ENCODE measurements around the gene BANK1.
A peak's percentile ranks its signal among the peaks of the same experiment; 100 is the strongest.

Gene BANK1, protein sequence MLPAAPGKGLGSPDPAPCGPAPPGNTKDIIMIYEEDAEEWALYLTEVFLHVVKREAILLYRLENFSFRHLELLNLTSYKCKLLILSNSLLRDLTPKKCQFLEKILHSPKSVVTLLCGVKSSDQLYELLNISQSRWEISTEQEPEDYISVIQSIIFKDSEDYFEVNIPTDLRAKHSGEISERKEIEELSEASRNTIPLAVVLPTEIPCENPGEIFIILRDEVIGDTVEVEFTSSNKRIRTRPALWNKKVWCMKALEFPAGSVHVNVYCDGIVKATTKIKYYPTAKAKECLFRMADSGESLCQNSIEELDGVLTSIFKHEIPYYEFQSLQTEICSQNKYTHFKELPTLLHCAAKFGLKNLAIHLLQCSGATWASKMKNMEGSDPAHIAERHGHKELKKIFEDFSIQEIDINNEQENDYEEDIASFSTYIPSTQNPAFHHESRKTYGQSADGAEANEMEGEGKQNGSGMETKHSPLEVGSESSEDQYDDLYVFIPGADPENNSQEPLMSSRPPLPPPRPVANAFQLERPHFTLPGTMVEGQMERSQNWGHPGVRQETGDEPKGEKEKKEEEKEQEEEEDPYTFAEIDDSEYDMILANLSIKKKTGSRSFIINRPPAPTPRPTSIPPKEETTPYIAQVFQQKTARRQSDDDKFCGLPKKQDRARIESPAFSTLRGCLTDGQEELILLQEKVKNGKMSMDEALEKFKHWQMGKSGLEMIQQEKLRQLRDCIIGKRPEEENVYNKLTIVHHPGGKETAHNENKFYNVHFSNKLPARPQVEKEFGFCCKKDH

DNA sequence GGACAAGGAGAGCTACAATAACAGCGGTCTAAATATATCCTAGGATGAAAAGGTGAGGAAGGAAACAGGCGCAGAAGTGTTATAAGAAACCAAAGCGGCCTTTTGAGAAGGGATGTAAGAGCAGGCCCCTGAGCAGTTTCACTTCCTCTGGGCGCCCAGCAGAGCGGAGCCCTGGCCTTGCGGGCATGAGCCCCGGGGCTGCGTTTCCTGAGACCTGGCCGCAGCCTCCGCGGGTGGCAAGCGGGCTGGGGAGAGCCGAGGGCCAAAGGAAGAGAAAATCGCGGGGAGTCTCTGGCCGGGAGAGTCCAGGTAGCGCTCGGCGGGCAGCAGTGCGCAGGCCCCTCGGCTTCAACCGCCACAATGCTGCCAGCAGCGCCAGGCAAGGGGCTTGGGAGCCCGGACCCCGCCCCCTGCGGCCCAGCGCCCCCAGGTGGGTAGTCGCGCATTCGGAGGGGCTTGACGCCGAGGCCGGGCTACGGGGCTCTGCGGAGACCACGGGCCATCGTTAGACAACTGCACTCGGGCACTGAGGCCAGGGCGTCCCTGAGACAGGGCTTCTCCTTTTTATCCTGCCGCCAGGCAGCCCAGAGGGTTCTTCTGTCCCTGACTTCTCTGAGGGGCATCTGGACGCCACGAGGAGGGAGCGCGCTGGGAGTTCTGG, at the start of gene BANK1:
Gene BANK1, plus strand, starts transcription at position 210 of the 661 bp plus-strand sequence. Its CDS starts 151 bp downstream, at position 361.
- peak; percentile 84 for DNase-seq (ENCODE audit: low read depth, low spot score)

DNA sequence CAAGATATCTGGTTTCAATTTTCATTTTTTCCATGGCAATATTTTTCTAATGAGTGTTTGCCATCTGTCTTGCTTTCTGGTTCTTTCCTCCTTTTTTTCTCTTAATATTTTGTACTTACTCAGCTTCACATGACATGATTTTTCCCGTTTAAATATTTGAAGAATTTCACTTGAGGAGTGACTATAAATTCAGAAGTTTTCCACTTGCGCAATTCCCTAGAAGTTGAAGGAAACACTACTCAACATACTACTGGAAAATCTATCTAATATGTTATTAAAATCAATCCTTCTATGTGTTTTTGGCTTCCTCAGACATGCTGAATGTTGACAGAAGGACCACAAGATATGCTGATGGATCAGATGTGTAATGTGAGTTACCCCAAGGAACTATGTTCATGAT, 36.8 kb upstream of the BANK1 start:
- DNase-seq (ENCODE audit: low read depth, low spot score): no peak

DNA sequence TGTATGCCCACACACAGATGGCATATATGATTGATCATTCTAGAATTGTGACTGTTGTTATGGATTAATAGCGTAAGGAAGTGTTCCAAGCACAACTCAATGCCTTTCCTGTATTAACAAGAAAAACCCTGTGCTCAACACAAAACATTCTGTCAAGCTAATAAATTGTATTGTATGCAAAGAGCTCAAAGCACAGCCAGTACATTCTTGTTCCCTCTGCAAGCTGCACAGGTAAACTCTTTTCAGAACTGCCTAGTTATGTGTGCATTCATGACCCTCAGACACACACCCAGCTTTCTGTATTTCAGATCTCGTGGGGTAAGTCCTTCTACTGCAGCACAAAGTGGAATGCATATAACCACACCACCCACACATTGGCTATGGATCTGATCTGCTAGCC, 34.3 kb upstream of the BANK1 start:
- DNase-seq (ENCODE audit: low read depth, low spot score): no peak

- peak; percentile 5 for DNase-seq (ENCODE audit: low read depth, low spot score)
Observed at GRCh38 chr4:101761405-101761804, 29.1 kb upstream of the BANK1 start.

DNA sequence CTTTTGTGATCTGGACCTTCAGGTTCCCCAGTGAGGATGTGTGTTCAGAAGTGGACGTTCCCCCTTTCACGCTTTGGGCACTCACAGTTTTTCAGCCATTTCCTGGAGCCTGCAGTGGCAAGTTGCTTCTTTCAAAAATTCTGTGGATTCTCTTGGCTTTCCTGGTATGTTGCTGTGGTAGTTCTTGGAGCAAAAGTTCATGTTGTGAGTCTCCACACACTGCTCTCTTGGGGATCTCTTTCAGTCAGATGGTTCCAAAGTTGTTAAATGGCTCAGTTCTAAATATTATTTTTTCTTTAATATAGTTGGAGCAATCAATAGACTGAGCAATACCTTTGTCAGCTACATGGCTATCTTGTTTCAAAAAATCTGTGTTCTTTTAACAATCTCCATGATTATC, 28.5 kb upstream of the BANK1 start:
- no peak for DNase-seq (ENCODE audit: low read depth, low spot score)

DNA sequence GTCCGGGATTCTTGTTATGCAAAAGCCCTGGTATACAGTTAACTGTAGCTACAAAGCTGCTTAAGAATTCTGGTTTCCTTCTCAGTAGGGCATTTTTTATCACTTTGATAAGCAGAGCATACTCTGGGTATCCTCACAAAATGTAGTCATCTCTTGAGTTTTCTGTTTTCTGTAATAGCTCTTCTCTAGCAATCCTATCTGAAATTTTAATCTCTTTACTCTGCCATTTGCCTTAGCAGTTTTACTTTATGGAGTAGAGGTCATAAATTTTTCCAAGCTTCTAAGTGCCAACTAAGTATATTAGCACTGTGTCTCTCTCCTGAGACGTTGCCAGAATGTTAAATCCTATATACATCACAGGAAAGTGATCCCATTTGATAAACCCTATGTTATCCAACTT, 28.0 kb upstream of the BANK1 start:
- no peak for DNase-seq (ENCODE audit: low read depth, low spot score)

DNA sequence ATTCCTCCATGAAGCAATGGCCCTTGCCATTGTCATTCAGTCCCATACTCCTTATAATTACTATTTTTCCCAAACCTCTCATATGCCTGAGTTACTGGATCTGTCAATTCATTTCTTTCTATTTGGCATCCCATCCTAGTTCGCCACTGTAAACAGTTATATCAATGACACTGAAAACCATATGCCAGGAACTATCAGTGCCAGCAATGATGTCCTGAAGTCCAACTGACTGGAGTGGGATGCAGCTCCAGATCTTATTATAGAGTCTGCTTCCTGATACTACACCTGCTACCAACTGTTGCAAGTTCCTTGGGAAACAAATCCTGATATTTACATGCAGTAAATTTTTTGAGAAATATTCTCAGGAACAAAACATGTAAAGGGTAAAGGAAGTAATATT, 27.0 kb upstream of the BANK1 start:
- DNase-seq (ENCODE audit: low read depth, low spot score): no peak

DNA sequence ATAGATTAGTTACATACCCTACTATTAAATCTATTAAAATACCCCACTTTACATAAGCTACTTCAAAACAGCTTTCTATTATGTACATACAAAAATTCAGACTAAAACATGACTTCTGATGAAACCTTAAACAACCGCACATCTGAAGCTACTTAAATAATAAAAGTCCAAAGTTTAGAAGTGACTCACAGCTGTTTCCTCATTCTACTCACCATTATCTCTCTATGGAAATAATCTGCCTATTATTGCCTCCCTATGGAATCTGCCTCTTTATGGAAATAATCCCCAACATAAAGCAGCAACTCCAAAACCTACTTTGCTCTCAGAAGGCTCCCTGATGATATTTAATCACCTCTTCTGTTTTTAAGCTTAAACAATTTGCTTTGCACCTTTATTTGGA, 15.7 kb upstream of the BANK1 start:
- no peak for DNase-seq (ENCODE audit: low read depth, low spot score)

DNA sequence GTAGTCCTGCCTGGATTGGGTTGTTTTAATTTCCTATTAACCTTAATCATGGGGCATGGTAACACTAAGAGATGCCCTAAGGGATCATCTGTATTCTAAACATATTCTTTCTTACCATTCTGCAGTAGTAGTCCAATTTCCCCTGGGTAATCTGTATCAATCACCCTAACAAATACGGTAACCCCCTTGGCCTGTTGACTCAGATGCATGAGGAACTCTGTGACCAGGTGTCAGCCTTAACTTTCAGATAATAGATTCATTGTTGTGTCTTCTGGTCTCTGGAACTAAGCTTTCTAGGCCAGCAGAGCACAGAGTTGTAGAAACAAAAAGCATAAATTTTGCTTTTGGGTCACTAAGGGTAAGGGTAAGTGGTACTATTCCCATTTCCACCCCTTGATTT, 13.1 kb upstream of the BANK1 start:
- DNase-seq (ENCODE audit: low read depth, low spot score): no peak

- no peak for DNase-seq (ENCODE audit: low read depth, low spot score)
Observed at GRCh38 chr4:101780284-101780683, 10.2 kb upstream of the BANK1 start.

DNA sequence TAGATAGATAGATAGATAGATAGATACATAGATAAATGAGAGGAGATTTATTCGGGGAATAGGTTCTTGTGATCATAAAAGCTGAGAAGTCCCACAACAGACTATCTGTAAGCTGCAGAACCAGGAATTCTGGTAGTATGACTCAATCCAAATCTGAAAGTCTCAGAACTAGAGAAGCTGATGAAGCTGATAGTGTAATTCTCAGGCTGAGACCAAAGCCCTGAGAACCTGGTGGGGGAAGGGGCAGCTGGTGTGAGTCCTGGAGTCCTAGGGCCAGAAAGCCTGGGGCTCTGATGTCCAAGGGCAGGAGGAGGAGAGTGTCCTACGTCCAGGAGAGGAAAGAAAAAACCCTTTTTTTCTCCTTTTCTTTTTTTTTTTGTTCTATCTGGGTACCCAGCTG, 8.0 kb upstream of the BANK1 start:
- DNase-seq (ENCODE audit: low read depth, low spot score): peak; percentile 16

DNA sequence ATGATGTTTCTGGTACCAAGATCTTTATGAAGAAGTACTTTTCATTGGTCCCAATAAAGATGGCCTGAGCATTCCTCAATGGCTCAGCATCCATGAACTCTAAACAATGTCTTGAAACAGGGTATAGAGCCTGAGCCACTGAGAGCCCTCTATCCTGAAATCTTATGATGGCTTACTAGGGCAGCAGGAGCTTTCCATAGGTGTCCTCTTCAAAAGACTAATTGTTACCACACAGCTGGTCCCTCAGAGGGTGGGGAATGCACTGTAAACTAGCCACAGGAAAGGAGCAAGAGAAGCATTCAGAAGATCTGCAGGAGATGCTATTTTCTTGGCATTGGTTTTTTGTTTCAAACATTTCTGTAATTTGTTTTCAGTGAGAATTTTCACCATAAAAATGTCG, 5.6 kb upstream of the BANK1 start:
- DNase-seq (ENCODE audit: low read depth, low spot score): no peak

DNA sequence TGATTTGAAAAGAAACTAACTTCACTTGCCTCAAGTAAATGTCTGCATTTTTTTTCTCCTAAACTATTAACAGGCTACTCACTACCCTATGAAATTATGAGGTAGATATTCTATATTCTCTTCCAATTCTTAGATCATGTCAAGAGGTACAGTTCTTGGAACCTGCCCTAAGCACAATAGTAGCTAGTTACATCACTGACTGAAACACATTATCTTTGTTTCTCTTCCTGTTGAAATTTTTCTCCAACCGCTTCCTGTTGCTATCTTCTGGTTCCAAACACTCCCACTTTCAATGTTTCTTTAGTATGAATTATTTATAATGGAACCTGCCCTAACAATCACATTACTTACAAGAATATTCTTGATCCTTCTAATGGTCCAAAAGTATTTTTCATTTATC, 5.0 kb upstream of the BANK1 start:
- DNase-seq (ENCODE audit: low read depth, low spot score): no peak

GRCh38 chr4:101787701-101788316, 2.7 kb upstream of the BANK1 start:
- peak; percentile 3 for DNase-seq (ENCODE audit: low read depth, low spot score)

- DNase-seq (ENCODE audit: low read depth, low spot score): no peak
Observed at GRCh38 chr4:101791182-101791558, 640 bp downstream of the BANK1 start.

- DNase-seq (ENCODE audit: low read depth, low spot score): no peak
Observed at GRCh38 chr4:101792056-101792590, 1.6 kb downstream of the BANK1 start.

DNA sequence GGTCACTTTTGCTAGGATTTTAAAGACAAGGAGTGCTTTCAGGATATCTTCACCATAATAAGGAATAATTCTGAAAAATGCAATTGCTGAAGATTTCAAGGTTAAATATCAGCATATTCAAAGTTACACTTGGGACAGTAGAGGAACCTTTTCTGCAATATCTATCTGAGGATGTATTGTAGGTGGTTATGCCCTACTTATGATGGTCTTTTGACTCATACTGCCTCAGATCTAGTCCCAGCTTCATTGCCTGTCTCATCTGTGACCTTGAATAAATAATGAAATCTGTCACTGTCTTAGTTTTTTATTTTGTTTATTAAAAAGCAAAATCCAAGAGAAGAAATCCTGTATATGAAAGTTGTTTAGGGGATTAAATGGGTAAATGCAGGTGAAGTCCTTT, 2.9 kb downstream of the BANK1 start:
- no peak for DNase-seq (ENCODE audit: low read depth, low spot score)

DNA sequence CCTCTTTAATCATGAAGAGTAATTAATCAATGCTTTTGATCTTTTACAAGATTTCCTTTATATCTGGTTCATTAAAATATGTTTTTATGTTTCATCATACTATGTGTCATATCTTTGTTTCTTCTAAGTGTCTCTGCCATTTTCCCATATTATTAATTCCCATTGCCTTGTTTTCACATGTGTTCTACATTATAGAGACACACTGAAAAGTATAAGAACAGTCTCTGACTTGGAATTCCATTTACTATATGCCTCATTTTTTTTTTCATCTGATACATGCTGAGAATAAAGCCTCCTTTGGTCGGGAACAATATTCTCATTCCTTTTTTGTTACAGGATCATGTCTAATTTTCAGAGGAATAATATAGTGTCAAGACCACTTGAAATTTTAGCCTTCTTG, 4.3 kb downstream of the BANK1 start:
- DNase-seq (ENCODE audit: low read depth, low spot score): no peak

DNA sequence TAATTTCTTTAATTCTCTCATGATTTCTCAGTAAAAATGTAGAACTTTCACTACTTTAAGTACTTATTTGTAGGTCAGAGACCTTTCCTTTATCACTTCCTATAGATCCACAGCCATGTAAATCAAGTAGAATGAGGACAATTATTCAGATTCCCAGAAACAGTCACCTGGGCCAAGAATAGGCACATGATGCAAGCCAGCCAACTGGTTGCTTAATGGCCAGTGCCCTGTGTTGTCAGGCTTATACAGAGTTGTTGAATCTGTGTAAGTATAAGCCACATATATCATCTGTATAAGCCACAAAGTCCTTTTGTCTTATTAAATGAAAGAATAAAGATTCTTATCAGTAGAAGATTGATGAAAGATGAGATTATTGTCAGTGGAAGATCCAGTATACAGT, 5.2 kb downstream of the BANK1 start:
- no peak for DNase-seq (ENCODE audit: low read depth, low spot score)

- DNase-seq (ENCODE audit: low read depth, low spot score): no peak
Observed at GRCh38 chr4:101801958-101802357, 11.4 kb downstream of the BANK1 start.

DNA sequence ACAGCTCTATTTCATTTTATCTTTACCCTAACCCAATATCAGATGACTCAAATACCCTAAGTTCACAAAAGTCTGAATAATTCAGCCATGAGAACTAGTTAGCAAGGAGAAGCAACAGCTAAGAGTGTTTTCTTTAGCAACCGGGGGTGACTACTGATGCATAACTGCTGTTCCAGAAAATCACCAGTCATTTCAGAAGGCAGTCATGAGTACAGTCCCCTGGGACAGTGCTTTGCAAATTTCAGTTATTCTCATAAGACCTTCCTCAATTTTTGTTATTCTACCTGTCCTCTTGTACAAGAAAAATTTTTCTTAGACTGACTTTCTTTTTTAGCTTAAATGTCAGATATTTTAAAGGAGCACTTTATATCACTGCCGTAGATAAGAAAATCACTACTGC, 16.4 kb downstream of the BANK1 start:
- no peak for DNase-seq (ENCODE audit: low read depth, low spot score)

DNA sequence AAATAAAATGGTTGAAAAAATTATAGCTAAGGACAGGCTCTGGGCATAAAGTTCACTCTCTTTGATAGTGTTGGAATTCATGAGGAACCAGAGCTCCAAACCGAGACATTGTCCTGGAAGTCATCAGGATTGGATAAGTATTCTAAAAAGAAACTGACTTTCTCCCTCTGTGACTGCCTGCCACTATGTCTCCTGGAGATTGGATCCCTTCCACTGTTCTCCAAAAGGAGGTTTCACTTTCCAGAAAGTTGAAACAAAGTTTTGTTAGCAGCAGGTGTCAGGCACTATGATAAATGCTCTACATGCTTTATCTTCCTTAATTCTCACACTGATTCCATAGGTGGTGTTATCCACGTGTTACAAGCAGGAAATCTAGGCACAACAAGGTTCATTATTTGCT, 16.8 kb downstream of the BANK1 start:
- DNase-seq (ENCODE audit: low read depth, low spot score): no peak

All from ELF-1 (cell line).